Gastrocnemius medialis (tissue), 4 donors: ENCODE data around the gene SHH. TPM values are rescaled to one million over a fixed set of nuclear protein-coding genes. Genes with fewer than 3 reads are reported as not detected.

Experiments
- ATAC-seq, 2 donors: fragments of 150-250 bp; one replicate each; pipeline ENCODE4 v1.9.1; 2016
- DNase-seq, 2 donors: peaks; one replicate each; pipeline ENCODE4 v3.0.0-alpha.2; 2019
- H3K27ac ChIP-seq, 4 donors: fragments of 200-600 bp; sonication (generic); 1 replicate in 1 of 4; 2 replicates in 3 of 4; pipeline ENCODE4 v1.5.1; 2016 to 2018; ENCODE audit warnings: mild to moderate bottlenecking in 2 of 4, moderate library complexity in 1 of 4
- H3K27me3 ChIP-seq, 3 donors: fragments of 200-600 bp; sonication (generic) in 2 of 3; 1 replicate in 1 of 3; 2 replicates in 2 of 3; pipeline versions ENCODE4 v1.5.1 to v1.6.0; 2016 to 2019; ENCODE audit warnings: mild to moderate bottlenecking in 1 of 3, moderate library complexity in 1 of 3
- H3K36me3 ChIP-seq, 2 donors: fragments of 200-600 bp; sonication (generic) in 1 of 2; one replicate each; pipeline ENCODE4 v1.5.1; 2017 to 2018
- H3K4me1 ChIP-seq, 2 donors: fragments of 200-600 bp; sonication (generic) in 1 of 2; one replicate each; pipeline ENCODE4 v1.5.1; 2016 to 2017; ENCODE audit warnings: mild to moderate bottlenecking in 2 of 2
- H3K4me3 ChIP-seq, 4 donors: fragments of 200-600 bp; sonication (generic) in 3 of 4; 1 replicate in 1 of 4; 2 replicates in 3 of 4; pipeline ENCODE4 v1.5.1; 2016 to 2019; ENCODE audit warnings: mild to moderate bottlenecking in 2 of 4
- H3K9me3 ChIP-seq, 3 donors: fragments of 200-600 bp; sonication (generic) in 2 of 3; 1 replicate in 1 of 3; 2 replicates in 2 of 3; pipeline ENCODE4 v1.5.1; 2016 to 2019
- POLR2A ChIP-seq, 2 donors: fragments of 450-650 bp; IDR thresholded peaks; one replicate each; pipeline ENCODE4 v1.6.1; 2017; ENCODE audit warnings: antibody characterized with exemption in 2 of 2, mild to moderate bottlenecking in 2 of 2, moderate library complexity in 2 of 2
- in situ Hi-C, 4 donors: fragments of 200-750 bp; cut with MboI; loops; one replicate each; pipeline versions ENCODE4 v1.15.0 to v1.8.0; 2017; ENCODE audit warnings: low sequenced_read_pairs in 4 of 4
- intact Hi-C: fragments of 100-400 bp; cut with DNase I; formaldehyde crosslinking; loops from one replicate; pipeline ENCODE4 v1.15.1; 2023; ENCODE audit warnings: low total_unique reads
- total RNA-seq, 4 donors: library from RNA; depleted of rRNA; stranded (reverse); fragments of >200 nt; gene quantifications; one replicate each; pipeline versions ENCODE4 v1.1.0 to v1.2.3, GENCODE V29; 2016
- TF ChIP-seq, protein P1 (sequence below), 5 experiments: fragments of 450-650 bp in 3 of 5; fragments of 200-600 bp in 2 of 5; sonication (generic) in 2 of 5; IDR thresholded peaks in 4 of 5; conservative IDR thresholded peaks in 1 of 5; 1 replicate in 4 of 5; 2 replicates in 1 of 5; pipeline ENCODE4 v1.5.1; 2016 to 2019; ENCODE audit warnings: antibody characterized with exemption in 5 of 5, mild to moderate bottlenecking in 3 of 5, moderate library complexity in 3 of 5

The SHH gene
- total RNA-seq, 4 donors from 2014 or later = not detected

DNA sequence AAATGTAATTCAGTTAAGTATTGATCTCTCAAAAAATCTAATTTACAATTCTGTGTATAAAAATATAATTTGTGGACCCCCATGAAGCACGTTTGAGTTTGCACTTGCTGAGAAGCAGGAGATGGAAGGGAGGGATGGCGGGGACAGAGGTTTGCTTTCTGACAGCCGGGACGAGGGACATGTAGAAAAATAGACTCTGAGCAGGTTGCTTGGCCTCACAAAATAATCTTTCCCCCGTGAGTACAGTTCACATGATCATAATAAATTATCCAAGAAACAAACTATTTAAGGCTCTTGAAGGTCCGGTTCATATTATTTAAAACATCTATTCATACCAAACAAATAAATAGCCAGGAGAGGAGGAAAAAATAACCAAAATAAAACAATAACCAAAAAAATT lies 10.0 kb downstream of the SHH start:
- H3K9me3 ChIP-seq = no peaks in the 10 kb centered on the region
- H3K4me1 ChIP-seq = peaks cover 10 to 23% of the 10 kb centered on the region in 2 donors
- in situ Hi-C loops (loop anchor here in 1 of 4 donors (25.0 kb wide), 1 partner anchor 660 kb away; no protein-coding TSS in a partner anchor), intact Hi-C loops (no loop called here)
- H3K4me3 ChIP-seq = no peak overlapping the region
- peaks cover 54 to 63% (median 56%) of the 10 kb centered on the region in 3 donors for H3K27me3 ChIP-seq
- no peak overlapping the region for H3K27ac ChIP-seq
- no peak for TF ChIP-seq POLR2A (IDR thresholded peaks at IDR 0.05)
- TF ChIP-seq, protein P1, sequence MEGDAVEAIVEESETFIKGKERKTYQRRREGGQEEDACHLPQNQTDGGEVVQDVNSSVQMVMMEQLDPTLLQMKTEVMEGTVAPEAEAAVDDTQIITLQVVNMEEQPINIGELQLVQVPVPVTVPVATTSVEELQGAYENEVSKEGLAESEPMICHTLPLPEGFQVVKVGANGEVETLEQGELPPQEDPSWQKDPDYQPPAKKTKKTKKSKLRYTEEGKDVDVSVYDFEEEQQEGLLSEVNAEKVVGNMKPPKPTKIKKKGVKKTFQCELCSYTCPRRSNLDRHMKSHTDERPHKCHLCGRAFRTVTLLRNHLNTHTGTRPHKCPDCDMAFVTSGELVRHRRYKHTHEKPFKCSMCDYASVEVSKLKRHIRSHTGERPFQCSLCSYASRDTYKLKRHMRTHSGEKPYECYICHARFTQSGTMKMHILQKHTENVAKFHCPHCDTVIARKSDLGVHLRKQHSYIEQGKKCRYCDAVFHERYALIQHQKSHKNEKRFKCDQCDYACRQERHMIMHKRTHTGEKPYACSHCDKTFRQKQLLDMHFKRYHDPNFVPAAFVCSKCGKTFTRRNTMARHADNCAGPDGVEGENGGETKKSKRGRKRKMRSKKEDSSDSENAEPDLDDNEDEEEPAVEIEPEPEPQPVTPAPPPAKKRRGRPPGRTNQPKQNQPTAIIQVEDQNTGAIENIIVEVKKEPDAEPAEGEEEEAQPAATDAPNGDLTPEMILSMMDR (IDR thresholded peaks at IDR 0.05 in 4 of 5, conservative IDR thresholded peaks at IDR 0.05 in 1 of 5) = no peak
- H3K36me3 ChIP-seq = no peaks in the 10 kb centered on the region
- ATAC-seq (no peak), DNase-seq (no peak)

DNA sequence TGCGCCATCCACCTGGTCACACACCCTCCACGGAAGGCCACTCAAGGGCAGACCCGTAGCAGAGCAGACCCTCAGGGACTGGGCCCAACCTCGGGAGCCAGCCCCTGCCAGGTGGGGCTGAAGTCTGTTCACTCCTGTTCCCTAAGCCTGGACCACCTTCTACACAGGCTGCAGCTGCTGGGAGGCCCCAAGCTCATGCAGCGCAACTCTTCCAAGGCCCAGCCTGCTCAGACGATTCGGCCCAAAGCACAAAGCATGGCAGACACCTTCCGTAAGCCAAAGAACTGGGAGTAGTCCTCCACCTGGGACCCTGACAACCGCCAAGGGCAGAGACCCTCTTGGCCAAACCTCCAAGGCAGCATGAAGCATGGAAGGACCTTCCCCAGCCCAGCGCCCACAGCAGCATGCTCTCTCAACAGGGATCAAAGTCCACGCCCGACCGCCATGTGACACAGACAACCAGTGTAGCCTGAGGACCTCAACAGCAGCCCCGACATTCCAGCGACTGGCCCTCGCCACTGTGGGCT lies 11.5 kb downstream of the SHH start:
- in situ Hi-C loops = loop anchor here in 1 of 4 donors (25.0 kb wide), 1 partner anchor 661 kb away; no protein-coding TSS in a partner anchor
- Histone ChIP-seq H3K4me1 (peaks cover 6 to 20% of the 10 kb centered on the region in 2 donors), H3K27ac (no peak overlapping the region), H3K27me3 (peaks cover 50 to 60% (median 52%) of the 10 kb centered on the region in 3 donors), H3K9me3 (no peaks in the 10 kb centered on the region), H3K4me3 (no peak overlapping the region), H3K36me3 (no peaks in the 10 kb centered on the region)
- DNase-seq (no peak), ATAC-seq (no peak)
- intact Hi-C loops = no loop called here
- no peak for TF ChIP-seq POLR2A (IDR thresholded peaks at IDR 0.05)
- TF ChIP-seq, protein P1 (IDR thresholded peaks at IDR 0.05 in 4 of 5, conservative IDR thresholded peaks at IDR 0.05 in 1 of 5) = no peak

DNA sequence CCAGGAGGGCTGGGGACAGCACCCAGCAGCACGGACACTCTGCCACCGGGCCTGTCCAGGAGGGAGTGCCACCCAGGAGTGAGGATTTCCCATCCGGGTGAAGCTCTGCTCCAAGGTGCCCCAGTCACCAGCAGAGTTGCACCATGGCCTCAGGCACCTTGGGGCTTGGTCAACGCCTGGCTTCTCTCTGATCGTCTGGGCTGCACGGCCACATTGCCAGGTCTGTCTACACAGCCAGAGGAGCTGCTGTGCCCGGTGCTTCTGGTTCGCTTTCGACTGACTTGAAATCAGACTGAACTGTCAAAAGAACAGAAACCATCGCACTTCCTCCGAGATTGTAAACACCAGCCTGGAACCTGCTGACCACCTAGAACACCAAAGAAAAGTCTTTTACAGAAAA lies 12.0 kb downstream of the SHH start:
- Histone ChIP-seq H3K36me3 (no peaks in the 10 kb centered on the region), H3K27ac (no peak overlapping the region), H3K9me3 (no peaks in the 10 kb centered on the region), H3K4me1 (peaks cover 3 to 17% of the 10 kb centered on the region in 2 donors), H3K27me3 (peaks cover 52 to 60% (median 53%) of the 10 kb centered on the region in 3 donors), H3K4me3 (no peak overlapping the region)
- no peak for DNase-seq
- in situ Hi-C loops = loop anchor here in 1 of 4 donors (25.0 kb wide), 1 partner anchor 662 kb away; no protein-coding TSS in a partner anchor
- intact Hi-C loops = no loop called here
- ATAC-seq = no peak
- TF ChIP-seq, protein P1 (IDR thresholded peaks at IDR 0.05 in 4 of 5, conservative IDR thresholded peaks at IDR 0.05 in 1 of 5) = no peak
- no peak for TF ChIP-seq POLR2A (IDR thresholded peaks at IDR 0.05)

DNA sequence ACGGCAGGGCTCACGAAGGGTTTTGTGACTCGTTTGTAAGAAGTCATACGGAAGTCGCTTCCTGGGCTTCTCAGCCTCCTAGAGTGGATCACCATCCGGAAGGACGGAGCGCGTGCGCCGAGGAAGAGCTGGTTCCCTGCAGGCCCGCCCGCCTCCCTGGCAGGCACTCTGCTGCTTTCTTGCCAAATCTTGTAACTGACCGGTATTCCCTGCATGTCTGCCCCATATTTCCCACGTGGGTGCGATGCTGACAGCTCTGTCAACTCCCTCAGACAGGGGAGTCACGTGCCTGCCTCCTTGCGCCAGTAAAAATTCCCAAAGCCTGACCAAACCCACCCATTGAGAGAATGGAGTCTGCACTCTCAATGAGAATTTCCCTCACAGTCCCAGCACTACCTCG lies 12.7 kb downstream of the SHH start:
- no peak for ATAC-seq
- peaks cover 44 to 54% (median 45%) of the 10 kb centered on the region in 3 donors for H3K27me3 ChIP-seq
- in situ Hi-C loops (no loop called here), intact Hi-C loops (loop anchor here (5.0 kb wide), 1 partner anchor 1018 kb away; no protein-coding TSS in a partner anchor)
- H3K9me3 ChIP-seq = no peaks in the 10 kb centered on the region
- no peak for DNase-seq
- H3K4me3 ChIP-seq = no peak overlapping the region
- peaks cover 3 to 12% of the 10 kb centered on the region in 2 donors for H3K4me1 ChIP-seq
- H3K36me3 ChIP-seq = no peaks in the 10 kb centered on the region
- TF ChIP-seq, protein P1 (IDR thresholded peaks at IDR 0.05 in 4 of 5, conservative IDR thresholded peaks at IDR 0.05 in 1 of 5) = no peak
- TF ChIP-seq POLR2A (IDR thresholded peaks at IDR 0.05) = no peak
- no peak overlapping the region for H3K27ac ChIP-seq
